Activated CD8-positive, alpha-beta memory T cell treated with anti-CD3 and anti-CD28 coated beads, Interleukin-2, amount 50 U/mL, for 1 hour (primary cell): Measurements from ENCODE around the gene ARL6IP6.

Experiments
- DNase-seq: peaks from one replicate; pipeline ENCODE4 v3.0.0-alpha.2; 2020; ENCODE audit errors: extremely low read depth

ARL6IP6 gene

GRCh38 chr2:152718076-152718908 is at the start of gene ARL6IP6:
Gene ARL6IP6 (plus strand): TSS chr2:152718620. CDS start chr2:152718625, 5 bp downstream.
- DNase-seq: peak; percentile 75

DNA sequence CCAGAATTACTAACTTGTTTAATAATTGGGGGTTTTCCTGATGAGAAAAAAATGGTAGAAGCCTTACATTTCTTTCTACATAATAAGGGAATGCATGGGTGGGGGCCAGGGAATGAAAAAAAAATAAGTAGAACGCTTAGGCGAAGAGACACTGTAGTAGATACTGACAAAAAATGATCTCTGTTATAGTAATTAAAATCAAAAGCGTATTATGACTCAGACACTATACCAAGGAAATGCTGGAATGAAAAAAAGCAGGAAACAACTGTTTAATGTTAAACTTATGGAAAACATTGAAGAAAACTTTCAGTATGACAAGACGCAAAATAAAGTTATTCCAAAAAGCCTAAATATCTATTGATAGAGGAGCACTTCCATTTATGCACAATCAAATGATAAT is 44.1 kb upstream of the ARL6IP6 start:
- DNase-seq: no peak

DNA sequence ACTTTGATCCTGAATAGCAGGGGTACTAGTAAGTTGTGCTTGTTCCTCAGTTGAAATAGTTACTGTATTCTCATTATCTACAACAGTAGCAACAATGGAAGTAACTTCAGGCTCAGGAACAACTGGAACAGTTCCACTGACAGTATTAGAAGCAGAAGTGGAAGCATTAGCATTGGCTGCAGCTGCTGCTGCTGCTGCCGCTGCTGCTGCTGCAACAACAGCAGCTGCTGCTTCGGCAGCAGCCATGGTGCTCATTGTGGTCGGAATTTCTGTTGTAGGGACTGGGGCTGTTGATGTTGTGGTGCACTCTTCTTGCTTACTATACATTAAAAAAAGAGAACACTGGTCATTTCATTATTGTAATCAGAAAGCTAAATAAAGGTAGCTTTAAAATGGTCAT is 42.0 kb upstream of the ARL6IP6 start:
- no peak for DNase-seq

DNA sequence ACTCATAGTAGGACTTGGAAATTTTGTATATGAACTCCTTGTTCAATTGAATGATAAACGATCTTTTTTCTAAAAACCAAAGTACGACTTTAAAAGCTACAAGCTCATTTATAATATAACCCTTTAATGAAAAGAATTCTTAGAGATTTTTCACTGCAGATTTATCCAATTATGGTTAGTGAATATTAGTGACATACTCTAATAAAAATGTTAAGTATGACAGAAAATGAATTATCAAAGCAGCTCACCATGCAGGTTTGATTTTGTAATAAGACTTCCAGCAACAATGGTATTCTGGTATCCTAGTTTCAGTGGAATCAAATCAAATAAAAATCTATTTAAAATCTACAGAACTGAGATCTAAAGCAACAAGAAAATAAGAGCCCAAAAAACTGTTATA is 39.6 kb upstream of the ARL6IP6 start:
- no peak for DNase-seq

- no peak for DNase-seq
These were observed 35.8 kb upstream of the ARL6IP6 start for GRCh38 chr2:152682663-152683062.

DNA sequence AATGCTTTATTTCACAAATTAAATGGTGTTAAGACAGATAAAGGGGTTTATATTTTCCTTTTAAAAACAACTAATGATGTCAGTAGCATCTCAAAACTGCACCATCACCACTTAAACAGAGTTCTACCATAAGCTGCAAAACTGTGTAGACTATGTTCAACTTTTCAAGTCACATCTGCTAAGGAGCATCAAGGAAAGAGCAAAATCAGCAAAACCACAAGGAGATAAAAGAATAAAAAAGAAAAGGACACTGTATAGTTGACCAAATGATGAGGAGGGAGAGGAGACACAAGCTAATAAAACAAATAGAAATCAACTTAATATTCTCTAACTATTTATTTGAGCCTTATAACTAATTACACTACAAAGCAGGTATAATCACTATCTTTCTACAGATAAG is 35.0 kb upstream of the ARL6IP6 start:
- no peak for DNase-seq

DNA sequence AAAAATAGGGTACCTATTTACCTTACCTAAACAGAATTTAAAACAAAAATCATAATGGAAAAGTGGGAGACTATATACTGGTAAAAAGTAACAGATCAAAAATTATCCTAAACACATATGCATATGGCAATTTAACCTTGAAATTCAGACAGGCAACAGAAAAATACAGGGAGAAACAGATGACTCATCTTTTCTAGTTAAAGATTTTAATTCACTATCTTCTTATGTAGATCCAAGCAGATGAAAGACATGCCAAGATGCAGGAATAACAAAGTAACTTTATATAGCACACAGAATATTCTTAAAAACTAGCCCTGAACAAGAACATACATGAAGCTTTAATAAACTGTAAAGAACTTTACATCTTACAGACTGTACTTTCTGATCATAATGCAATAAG is 32.1 kb upstream of the ARL6IP6 start:
- DNase-seq: no peak

GRCh38 chr2:152693033-152693432 is 25.4 kb upstream of the ARL6IP6 start:
- no peak for DNase-seq

DNA sequence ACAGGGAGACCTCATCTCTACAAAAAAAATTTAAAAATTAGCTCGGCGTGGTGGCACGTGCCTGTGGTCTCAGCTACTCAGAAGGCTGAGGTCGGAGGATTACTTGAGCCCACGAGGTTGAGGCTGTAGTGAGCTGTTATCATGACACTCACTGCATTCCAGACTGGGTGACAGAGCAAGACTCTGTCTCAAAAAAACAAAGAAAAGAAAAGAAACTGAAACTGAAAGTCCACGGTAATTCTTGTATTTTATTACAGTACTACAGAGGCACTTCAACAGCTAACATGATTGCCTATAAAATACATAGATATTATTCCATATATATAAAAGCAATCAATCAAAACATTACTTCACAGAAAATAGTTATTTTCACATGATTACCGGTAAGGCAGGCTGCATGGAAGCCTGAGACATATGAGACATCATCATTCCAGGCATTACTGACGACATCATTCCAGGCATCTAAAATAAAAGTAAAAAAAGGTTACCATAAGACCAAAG is 24.2 kb upstream of the ARL6IP6 start:
- DNase-seq: no peak

- DNase-seq: no peak
These were observed 22.7 kb upstream of the ARL6IP6 start for GRCh38 chr2:152695763-152696162.

- no peak for DNase-seq
These were observed 21.9 kb upstream of the ARL6IP6 start for GRCh38 chr2:152696476-152696875.

GRCh38 chr2:152701198-152701597 is 17.2 kb upstream of the ARL6IP6 start:
- no peak for DNase-seq

GRCh38 chr2:152706477-152707021 is 11.9 kb upstream of the ARL6IP6 start:
- no peak for DNase-seq

DNA sequence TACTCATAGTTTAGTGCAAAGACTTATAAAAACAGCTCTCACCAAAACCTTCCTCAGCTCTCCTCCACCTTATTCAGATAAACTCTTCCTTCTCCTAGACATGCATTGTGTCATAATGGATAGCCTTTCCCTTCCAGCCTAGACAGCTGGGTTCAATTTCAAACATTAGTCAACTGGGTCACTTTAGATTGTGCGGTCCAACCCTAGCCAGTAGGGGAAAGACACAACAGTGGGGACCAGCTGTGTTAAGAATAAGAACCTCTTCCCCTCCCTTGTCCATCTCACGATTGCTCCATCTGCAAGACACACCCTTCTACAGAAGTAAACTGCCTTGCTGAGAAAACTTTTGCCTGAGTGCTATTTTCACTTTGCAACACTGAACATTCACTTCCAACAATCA is 9.7 kb upstream of the ARL6IP6 start:
- no peak for DNase-seq

DNA sequence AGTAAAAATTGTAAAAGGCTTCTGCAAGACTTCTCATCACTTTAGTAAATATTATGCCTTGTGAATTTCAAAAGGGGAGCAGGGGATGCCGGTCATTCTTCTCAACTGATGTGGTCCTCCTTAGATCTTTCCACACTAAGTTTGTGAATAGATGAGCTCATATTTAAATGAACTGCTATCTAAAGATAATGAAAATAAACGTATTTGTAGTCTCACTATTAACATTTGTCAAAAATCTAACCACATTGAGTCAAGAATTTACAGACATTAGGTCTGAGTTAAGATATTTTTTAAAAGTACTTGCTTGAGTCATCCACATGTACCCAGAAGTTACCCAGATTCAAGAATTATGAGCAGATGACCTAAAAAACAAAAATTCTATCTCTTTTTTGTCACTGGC is 7.7 kb upstream of the ARL6IP6 start:
- DNase-seq: no peak

GRCh38 chr2:152715112-152715511 is 3.3 kb upstream of the ARL6IP6 start:
- DNase-seq: no peak

- DNase-seq: no peak
These were observed 2.5 kb upstream of the ARL6IP6 start for GRCh38 chr2:152715854-152716428.

DNA sequence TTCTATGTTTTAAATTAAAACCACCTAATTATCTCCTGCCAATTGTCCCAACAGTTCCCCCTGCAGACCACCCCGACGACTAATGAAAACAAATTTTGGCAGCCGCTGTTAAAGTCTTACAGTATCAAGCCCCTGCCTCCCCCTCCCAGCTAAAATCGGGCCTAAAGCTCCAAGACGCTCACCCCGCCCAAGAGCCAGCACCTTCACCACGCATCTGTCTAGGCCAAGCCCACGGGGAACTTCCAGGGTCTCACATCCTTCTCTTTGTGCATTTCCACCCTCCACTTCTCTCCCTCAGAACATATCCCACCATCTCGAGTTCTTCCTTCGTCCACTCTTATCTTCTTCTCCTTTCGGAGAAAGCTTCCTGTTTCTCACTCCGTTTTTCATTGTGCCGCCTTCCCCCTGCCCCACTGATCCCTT is 1.6 kb upstream of the ARL6IP6 start:
- DNase-seq: no peak

DNA sequence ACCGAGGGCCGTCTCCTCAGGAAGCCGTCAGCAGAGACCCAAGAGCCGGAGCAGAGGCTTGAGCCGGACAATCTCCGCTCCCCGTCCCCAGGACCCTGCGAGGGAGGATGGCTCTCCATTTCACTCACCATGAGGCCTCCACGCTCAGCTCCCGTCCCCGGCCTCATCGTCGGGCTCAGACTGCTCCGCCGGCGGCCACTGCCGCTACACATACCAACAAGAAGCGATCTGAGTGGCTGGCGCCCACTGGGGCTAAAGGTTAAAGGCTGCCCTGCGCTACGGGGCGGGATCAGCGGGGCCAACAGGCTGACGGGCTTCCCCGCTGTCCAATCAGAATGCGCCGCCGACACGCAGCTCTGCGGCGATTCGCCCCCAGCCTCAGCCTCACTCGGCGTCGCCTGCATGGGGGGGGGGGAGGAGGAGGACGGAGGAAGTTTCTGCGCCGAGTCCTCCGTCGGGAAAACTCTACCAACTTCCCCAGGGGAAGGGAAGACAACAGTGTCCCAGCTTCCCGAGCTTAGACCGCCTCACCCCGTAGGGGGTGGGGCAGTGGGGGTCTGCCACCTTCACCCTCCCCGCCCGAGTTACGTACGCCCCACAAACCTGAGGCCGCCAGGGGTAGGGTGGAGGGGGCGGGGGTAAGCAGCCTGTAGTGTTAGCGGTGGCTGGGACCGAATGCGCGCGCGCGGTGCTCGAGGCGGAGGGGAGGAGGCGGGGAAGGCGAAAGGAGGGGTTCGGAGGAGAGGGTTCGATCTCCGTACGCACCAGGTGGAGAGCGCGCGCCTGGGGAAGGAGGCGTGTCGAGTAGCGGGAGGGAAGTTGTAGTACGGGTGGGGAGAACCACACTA is 968 bp upstream of the ARL6IP6 start, which contains the start of gene PRPF40A:
TSS of gene PRPF40A (minus strand) at position 234 of the 848 bp plus-strand sequence. CDS start at position 212, 22 bp downstream.
- DNase-seq: peak; percentile 96

DNA sequence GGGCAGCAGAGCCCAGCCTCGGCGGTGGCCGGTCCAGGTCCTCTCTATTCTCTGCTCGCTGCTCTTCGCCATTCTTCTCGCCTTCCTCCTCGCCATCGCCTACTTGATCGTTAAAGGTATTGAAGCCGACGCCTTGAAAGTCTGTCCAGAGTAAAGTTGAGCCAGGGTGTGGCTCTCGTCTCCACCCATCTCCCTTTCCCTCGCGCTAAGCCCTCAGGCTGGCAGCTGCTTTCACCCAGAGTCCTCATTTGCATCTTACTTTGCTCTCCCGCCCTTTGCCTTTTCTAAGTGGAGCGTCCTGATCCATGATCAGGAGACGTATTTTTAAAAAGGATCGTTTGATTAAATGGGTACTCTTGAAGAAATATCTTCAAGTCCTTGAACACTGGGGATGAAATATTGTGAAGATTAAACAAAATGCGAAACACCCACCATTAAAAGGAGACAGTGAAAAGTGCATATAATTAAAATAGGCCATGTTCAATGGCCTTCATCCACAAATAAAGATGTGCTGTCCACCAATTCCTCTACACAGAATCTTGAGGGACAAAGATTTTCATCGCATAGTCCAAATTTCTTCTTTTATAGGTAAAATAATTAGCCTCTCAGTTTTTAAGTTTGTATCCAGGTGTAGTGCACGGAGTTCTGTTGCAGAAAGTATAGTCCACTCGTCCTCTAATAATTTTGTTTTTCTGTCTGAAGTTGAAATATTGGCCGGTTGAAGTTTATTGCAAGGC is 657 bp downstream of the ARL6IP6 start:
- DNase-seq: no peak

- no peak for DNase-seq
These were observed 2.4 kb downstream of the ARL6IP6 start for GRCh38 chr2:152720794-152721193.
